Stimulated activated naive CD8-positive, alpha-beta T cell treated with anti-CD3 and anti-CD28 coated beads, Interleukin-15, Interleukin-2, amounts not matched to agents 100 ng/mL and 50 ng/mL, for 24 hours (primary cell): ENCODE measurements around the gene GUF1.
"Not testable (repeated sequence)": the region's sequence is repeated elsewhere in the genome, so short reads cannot be mapped to it uniquely, and the experiment has no call there.

Source experiments
- H3K27ac Mint-ChIP-seq: one replicate; pipeline ENCODE4 v1.8.0; 2021; ENCODE audit warnings: mild to moderate bottlenecking, mixed read lengths
- H3K27me3 Mint-ChIP-seq: one replicate; pipeline ENCODE4 v1.8.0; 2021; ENCODE audit warnings: mixed read lengths
- H3K36me3 Mint-ChIP-seq: one replicate; pipeline ENCODE4 v1.8.0; 2021; ENCODE audit warnings: low read depth, mixed read lengths
- H3K4me1 Mint-ChIP-seq: one replicate; pipeline ENCODE4 v1.8.0; 2021; ENCODE audit warnings: low read depth, mixed read lengths
- H3K4me3 Mint-ChIP-seq: one replicate; pipeline ENCODE4 v1.8.0; 2021; ENCODE audit warnings: mild to moderate bottlenecking, mixed read lengths
- H3K9me3 Mint-ChIP-seq: one replicate; pipeline ENCODE4 v1.8.0; 2021; ENCODE audit warnings: mixed read lengths

The GUF1 gene

GRCh38 chr4:44726038-44726871 is 48.0 kb downstream of the GUF1 start, which contains the start of gene GNPDA2:
TSS of gene GNPDA2 (minus strand) at chr4:44726556. CDS start at chr4:44722207, 4,349 bp downstream.
- peaks cover 41% of the 10 kb centered on the region for H3K4me1 Mint-ChIP-seq
- H3K9me3 Mint-ChIP-seq = no peaks in the 10 kb centered on the region
- H3K36me3 Mint-ChIP-seq = peaks cover 4% of the 10 kb centered on the region
- no peaks in the 10 kb centered on the region for H3K27me3 Mint-ChIP-seq
- H3K4me3 Mint-ChIP-seq = peak within 1 kb of the TSS; percentile 98
- peak within 1 kb of the TSS; percentile 93 for H3K27ac Mint-ChIP-seq

GRCh38 chr4:44727471-44727870 is 49.3 kb downstream of the GUF1 start:
- no peaks in the 10 kb centered on the region for H3K27me3 Mint-ChIP-seq
- peak overlapping the region; percentile 98 for H3K4me3 Mint-ChIP-seq
- H3K27ac Mint-ChIP-seq = no peak overlapping the region
- H3K36me3 Mint-ChIP-seq = peaks cover 4% of the 10 kb centered on the region
- H3K4me1 Mint-ChIP-seq = peaks cover 38% of the 10 kb centered on the region
- no peaks in the 10 kb centered on the region for H3K9me3 Mint-ChIP-seq

- not testable (repeated sequence) for H3K9me3 Mint-ChIP-seq, H3K27me3 Mint-ChIP-seq, H3K36me3 Mint-ChIP-seq, H3K4me3 Mint-ChIP-seq, H3K27ac Mint-ChIP-seq
- peaks cover 28% of the 10 kb centered on the region for H3K4me1 Mint-ChIP-seq
Measured at GRCh38 chr4:44728694-44729093, 50.5 kb downstream of the GUF1 start.

GRCh38 chr4:44736900-44737299 is 58.7 kb downstream of the GUF1 start:
- Mint-ChIP-seq H3K4me1 (no peaks in the 10 kb centered on the region), H3K4me3 (no peak overlapping the region), H3K9me3 (no peaks in the 10 kb centered on the region), H3K27ac (no peak overlapping the region), H3K27me3 (peaks cover 31% of the 10 kb centered on the region), H3K36me3 (no peaks in the 10 kb centered on the region)

- H3K27ac Mint-ChIP-seq = no peak overlapping the region
- no peaks in the 10 kb centered on the region for H3K36me3 Mint-ChIP-seq
- peaks cover 36% of the 10 kb centered on the region for H3K27me3 Mint-ChIP-seq
- no peaks in the 10 kb centered on the region for H3K4me1 Mint-ChIP-seq
- H3K4me3 Mint-ChIP-seq = no peak overlapping the region
- H3K9me3 Mint-ChIP-seq = no peaks in the 10 kb centered on the region
Measured at GRCh38 chr4:44738615-44739014, 60.4 kb downstream of the GUF1 start.

GRCh38 chr4:44740201-44740600 is 62.0 kb downstream of the GUF1 start:
- H3K36me3 Mint-ChIP-seq = no peaks in the 10 kb centered on the region
- H3K27ac Mint-ChIP-seq = no peak overlapping the region
- H3K27me3 Mint-ChIP-seq = peaks cover 28% of the 10 kb centered on the region
- no peaks in the 10 kb centered on the region for H3K4me1 Mint-ChIP-seq
- no peaks in the 10 kb centered on the region for H3K9me3 Mint-ChIP-seq
- H3K4me3 Mint-ChIP-seq = no peak overlapping the region
